Fibroblast of pulmonary artery (primary cell): ENCODE data around the gene SMC6.

Source experiments
- DNase-seq: peaks from one replicate; pipeline ENCODE4 v3.0.0-alpha.2; 2010; ENCODE audit warnings: low read depth
- H3K4me3 ChIP-seq: replicated peaks from 2 replicates; pipeline ENCODE4 v1.5.1; 2011; ENCODE audit warnings: low read depth, mild to moderate bottlenecking, control low read depth, low read length, moderate library complexity
- TF ChIP-seq, protein P1 (sequence below): IDR thresholded peaks from 2 replicates; pipeline ENCODE4 v1.5.1; 2011; ENCODE audit warnings: mild to moderate bottlenecking, control low read depth, low read length, inconsistent platforms; ENCODE audit errors: missing control alignments

Gene SMC6

DNA sequence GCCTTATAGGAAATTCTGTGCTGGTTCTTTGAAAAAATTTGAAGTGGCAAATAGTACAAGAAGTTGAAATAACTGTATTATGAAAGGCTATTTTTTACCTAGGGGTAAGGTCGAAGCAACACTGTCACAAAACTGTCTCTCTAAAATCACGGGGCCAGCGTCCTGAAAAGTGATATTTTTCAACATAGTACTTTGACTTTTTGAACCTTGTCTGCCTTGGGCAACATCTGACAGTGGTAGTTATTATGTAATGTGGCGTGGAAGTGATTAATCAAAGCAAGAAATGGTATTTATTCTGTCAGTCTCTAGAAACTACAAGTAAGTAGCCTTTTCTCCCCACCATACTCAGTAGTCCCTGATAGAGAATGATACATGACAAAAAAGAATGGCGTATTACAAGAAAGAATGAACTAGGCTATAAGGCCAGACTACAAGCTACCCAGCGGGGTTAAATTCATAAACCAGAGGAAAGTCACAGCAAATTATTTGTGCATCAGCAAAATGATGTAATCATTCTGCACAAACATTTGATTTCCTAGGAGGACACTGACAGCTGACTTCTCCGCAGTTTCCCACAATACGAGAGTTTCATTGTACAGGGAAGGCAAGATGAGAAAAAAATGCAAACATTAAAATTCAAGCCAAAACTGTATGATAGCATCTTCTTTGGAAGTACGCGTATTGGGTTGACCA is 10.2 kb upstream of the SMC6 start:
- no peak for DNase-seq
- H3K4me3 ChIP-seq = no peak overlapping the region
- TF ChIP-seq, protein P1, sequence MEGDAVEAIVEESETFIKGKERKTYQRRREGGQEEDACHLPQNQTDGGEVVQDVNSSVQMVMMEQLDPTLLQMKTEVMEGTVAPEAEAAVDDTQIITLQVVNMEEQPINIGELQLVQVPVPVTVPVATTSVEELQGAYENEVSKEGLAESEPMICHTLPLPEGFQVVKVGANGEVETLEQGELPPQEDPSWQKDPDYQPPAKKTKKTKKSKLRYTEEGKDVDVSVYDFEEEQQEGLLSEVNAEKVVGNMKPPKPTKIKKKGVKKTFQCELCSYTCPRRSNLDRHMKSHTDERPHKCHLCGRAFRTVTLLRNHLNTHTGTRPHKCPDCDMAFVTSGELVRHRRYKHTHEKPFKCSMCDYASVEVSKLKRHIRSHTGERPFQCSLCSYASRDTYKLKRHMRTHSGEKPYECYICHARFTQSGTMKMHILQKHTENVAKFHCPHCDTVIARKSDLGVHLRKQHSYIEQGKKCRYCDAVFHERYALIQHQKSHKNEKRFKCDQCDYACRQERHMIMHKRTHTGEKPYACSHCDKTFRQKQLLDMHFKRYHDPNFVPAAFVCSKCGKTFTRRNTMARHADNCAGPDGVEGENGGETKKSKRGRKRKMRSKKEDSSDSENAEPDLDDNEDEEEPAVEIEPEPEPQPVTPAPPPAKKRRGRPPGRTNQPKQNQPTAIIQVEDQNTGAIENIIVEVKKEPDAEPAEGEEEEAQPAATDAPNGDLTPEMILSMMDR = no peak

DNA sequence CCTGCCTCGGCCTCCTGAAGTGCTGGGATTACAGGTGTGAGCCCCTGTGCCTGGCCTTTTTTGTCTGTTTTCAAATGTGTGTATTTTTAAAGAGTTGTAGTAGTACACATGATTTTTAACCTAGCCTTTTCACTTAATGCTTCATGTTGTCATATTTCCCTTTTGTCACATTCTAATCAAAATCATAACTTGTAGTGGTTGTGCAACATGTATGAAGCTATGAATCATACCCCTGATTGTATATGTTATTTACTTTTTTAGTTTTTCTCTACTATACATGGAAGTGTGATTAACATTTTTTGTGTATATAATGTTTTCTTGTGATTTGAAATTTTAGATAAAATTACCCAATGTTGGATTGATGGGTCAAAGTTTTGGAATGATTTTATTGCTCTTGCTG is 8.8 kb upstream of the SMC6 start:
- TF ChIP-seq, protein P1 = no peak
- DNase-seq = no peak
- no peak overlapping the region for H3K4me3 ChIP-seq

DNA sequence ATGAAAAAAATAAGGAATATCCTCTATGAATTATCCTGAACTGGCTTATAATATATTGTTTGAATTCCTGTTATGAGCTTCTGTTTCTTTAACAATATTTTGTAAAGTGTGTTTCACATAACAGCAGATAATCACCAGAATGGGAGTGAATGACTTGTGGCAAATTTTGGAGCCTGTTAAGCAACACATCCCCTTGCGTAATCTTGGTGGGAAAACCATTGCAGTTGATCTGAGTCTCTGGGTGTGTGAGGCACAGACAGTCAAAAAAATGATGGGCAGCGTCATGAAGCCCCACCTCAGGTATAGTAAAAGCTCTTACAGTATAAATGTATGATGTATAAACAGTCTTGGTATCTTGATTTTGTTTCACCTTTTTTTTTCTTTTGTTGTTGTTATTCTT is 6.2 kb upstream of the SMC6 start:
- peak; percentile 75 for DNase-seq
- H3K4me3 ChIP-seq = no peak overlapping the region
- TF ChIP-seq, protein P1 = no peak

DNA sequence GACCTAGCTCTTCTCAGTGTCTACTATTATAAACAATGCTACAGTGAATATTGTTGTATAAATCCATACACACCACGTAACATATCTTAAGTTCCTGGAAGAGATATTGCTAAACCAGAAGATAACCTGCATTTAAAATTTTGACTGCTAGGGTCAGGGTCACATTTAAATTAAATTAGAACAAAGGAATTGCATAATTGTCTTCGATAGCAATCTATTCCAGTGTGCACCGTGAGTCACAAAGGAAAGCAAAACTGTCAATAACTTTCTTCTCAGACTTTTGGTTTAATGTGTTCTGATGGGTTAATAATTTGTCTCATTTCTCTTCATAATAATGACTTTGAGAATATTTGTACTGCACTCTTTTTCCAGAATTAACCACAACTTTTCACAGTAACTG is 4.5 kb upstream of the SMC6 start:
- no peak for DNase-seq
- TF ChIP-seq, protein P1 = no peak

DNA sequence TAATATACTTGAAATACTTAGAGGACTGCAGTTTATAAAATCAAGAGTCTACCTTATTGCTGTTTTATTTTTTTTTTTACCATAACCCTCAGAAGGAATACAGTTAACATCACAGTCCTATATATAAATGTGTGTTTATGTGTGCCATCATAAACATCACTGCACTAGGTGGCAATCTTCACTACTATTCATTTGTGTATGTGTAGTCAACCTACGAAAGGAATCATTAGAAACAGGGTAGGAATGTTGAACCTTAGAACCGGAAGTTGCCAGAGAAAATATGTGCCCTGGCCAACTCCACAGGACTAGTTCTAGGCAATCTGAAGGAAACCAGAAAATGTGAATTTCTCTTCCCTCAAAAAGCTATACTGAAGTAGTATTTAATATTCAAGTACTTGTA is 3.7 kb upstream of the SMC6 start:
- TF ChIP-seq, protein P1 = no peak
- H3K4me3 ChIP-seq = peak overlapping the region; percentile 27
- peak; percentile 83 for DNase-seq

More for the DNA sequence above, 4.5 kb upstream of the SMC6 start:
- H3K4me3 ChIP-seq = peak overlapping the region; percentile 27

DNA sequence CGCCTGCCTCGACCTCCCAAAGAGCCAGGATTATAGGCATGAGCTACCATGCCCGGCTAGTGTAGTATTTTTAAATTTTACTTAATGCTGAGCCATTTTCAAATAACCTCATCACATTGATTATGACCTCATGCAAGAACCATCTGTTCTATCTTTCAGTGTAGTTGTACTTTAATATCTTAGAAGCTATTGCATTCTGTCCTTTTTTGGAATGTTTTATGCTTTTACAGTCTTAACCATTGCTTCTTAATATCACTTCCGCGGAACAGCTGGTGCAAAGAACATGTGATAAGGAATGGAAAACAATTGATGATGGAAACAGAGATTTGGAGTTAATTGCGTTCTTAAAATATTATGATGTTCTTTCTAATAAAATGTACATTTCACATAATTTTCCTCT is 3.1 kb upstream of the SMC6 start:
- TF ChIP-seq, protein P1 = no peak
- H3K4me3 ChIP-seq = peak overlapping the region; percentile 17

More for the DNA sequence above, 3.1 kb upstream of the SMC6 start:
- DNase-seq = peak; percentile 61
